Measurements from ENCODE around the gene EMC1.

GRCh38 chr1:19196331-19196730 is 55.0 kb downstream of the EMC1 start:
- TF ChIP-seq POLR2A (IDR thresholded peaks at IDR 0.05): no peak
- no peak for TF ChIP-seq CTCF (IDR thresholded peaks at IDR 0.05)

All from thyroid gland (tissue), 4 donors.